DOHH2 (cell line): ENCODE measurements around the gene SLC25A33.

ENCODE experiments used
- H3F3A ChIP-seq: fragments of 200-600 bp; sonication (generic), shearing (Covaris generic); 2 replicates; pipeline ENCODE4 v1.6.0; 2016; ENCODE audit warnings: antibody characterized with exemption, mild to moderate bottlenecking; ENCODE audit not compliant: control insufficient read depth, insufficient read depth
- H3K27ac ChIP-seq: fragments of 200-600 bp; sonication (generic); 2 replicates; pipeline ENCODE4 v1.5.1; 2014; ENCODE audit warnings: low read depth, mild to moderate bottlenecking, low read length, moderate library complexity
- H3K27me3 ChIP-seq: fragments of 200-600 bp; sonication (generic); 2 replicates; pipeline ENCODE4 v1.6.1; 2014; ENCODE audit warnings: mild to moderate bottlenecking, low read length, mixed read lengths; ENCODE audit not compliant: control insufficient read depth
- H3K36me3 ChIP-seq: fragments of 200-600 bp; sonication (generic); 2 replicates; pipeline ENCODE4 v1.6.1; 2014; ENCODE audit warnings: mild to moderate bottlenecking, low read length, moderate library complexity, mixed read lengths; ENCODE audit not compliant: control insufficient read depth
- H3K4me1 ChIP-seq: fragments of 200-600 bp; sonication (generic); 2 replicates; pipeline ENCODE4 v1.6.1; 2014; ENCODE audit warnings: mild to moderate bottlenecking, low read length, mixed read lengths; ENCODE audit not compliant: control insufficient read depth
- H3K4me2 ChIP-seq: fragments of 200-600 bp; sonication (generic); 2 replicates; pipeline ENCODE4 v1.6.0; 2014; ENCODE audit warnings: mild to moderate bottlenecking, low read length, moderate library complexity
- H3K4me3 ChIP-seq: fragments of 200-600 bp; sonication (generic); 2 replicates; pipeline ENCODE4 v1.5.1; 2014; ENCODE audit warnings: mild to moderate bottlenecking, low read length, mixed read lengths
- H3K79me2 ChIP-seq: fragments of 200-600 bp; sonication (generic); 2 replicates; pipeline ENCODE4 v1.6.1; 2014; ENCODE audit warnings: mild to moderate bottlenecking, low read length, mixed read lengths; ENCODE audit not compliant: control insufficient read depth
- H3K9me2 ChIP-seq: fragments of 200-600 bp; sonication (generic); replicated peaks from 2 replicates; pipeline ENCODE4 v1.6.1; 2014; ENCODE audit warnings: mild to moderate bottlenecking, low read length, mixed read lengths; ENCODE audit not compliant: control insufficient read depth
- H3K9me3 ChIP-seq: fragments of 200-600 bp; sonication (generic); 2 replicates; pipeline ENCODE4 v1.6.1; 2014; ENCODE audit warnings: antibody characterized with exemption, low read length, mixed read lengths; ENCODE audit not compliant: control insufficient read depth, insufficient read depth
- H4K20me1 ChIP-seq: fragments of 200-600 bp; sonication (generic); 2 replicates; pipeline ENCODE4 v1.6.0; 2014; ENCODE audit warnings: low read depth, mild to moderate bottlenecking, antibody characterized with exemption, low read length, moderate library complexity; ENCODE audit not compliant: control insufficient read depth, insufficient read depth
- CTCF ChIP-seq: fragments of 200-600 bp; sonication (generic); IDR thresholded peaks from one replicate; pipeline ENCODE4 v1.5.1; 2014; ENCODE audit warnings: antibody characterized with exemption, mild to moderate bottlenecking, low read depth, low read length; ENCODE audit not compliant: poor library complexity, severe bottlenecking
- EZH2phosphoT487 ChIP-seq: fragments of 200-600 bp; sonication (generic); IDR thresholded peaks from 2 replicates; pipeline ENCODE4 v1.6.1; 2017; ENCODE audit warnings: borderline replicate concordance, mild to moderate bottlenecking, antibody characterized with exemption, low read length, moderate library complexity, mixed read lengths

Gene SLC25A33

DNA sequence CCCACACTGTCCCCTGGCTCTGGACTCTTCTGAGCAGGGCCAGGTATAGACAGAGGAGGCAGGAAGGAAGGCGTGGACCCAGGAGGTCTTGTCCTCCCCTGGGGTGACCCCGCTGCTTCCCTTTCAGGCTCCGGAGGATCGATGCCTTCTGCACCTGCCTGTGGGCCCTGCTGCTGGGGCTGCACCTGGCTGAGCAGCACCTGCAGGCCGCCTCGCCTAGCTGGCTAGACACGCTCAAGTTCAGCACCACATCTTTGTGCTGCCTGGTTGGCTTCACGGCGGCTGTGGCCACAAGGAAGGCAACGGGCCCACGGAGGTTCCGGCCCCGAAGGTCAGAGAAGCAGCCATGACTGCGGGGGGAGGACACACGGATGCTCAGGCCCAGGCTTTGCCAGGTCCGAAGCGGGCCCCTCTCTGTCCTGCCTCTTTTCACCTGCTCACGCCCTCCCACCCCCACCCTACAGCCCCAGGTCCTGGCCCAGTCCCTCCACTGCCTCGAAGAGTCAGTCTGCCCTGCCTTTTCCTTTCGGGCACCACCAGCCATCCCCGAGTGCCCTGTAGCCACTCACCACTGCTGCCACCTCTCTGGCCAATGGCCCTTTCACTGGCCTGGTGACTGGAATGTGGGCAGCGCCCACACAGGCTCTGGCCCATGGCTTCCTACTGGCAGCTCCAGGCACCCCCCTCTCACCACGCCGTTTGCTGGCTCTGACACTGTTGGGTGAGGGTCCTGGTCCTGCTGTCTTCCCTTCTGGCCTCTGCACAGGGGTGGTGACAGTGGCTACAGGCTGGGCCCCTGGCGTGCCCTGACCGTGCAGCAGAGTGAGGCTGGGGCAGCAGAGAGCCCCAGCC lies 62.9 kb downstream of the SLC25A33 start:
- Histone ChIP-seq H3K27me3 (no peaks in the 10 kb centered on the region), H3K79me2 (peaks cover 3% of the 10 kb centered on the region; the same call in 1 of the 2 replicates), H3K9me2 (no peaks in the 10 kb centered on the region), H3K9me3 (no peaks in the 10 kb centered on the region), H3K27ac (no peak overlapping the region), H3K4me1 (no peaks in the 10 kb centered on the region), H4K20me1 (no peaks in the 10 kb centered on the region), H3F3A (no peaks in the 10 kb centered on the region), H3K4me2 (no peak overlapping the region), H3K36me3 (peaks cover 61% of the 10 kb centered on the region), H3K4me3 (no peak overlapping the region)
- TF ChIP-seq EZH2phosphoT487 (no peak), CTCF (no peak)

GRCh38 chr1:9602794-9603167 lies 63.5 kb downstream of the SLC25A33 start:
- no peak overlapping the region for H3K27ac ChIP-seq
- H3K4me2 ChIP-seq = no peak overlapping the region
- H3K9me2 ChIP-seq = no peaks in the 10 kb centered on the region
- peaks cover 55% of the 10 kb centered on the region for H3K36me3 ChIP-seq
- H3K4me1 ChIP-seq = no peaks in the 10 kb centered on the region
- TF ChIP-seq CTCF (no peak), EZH2phosphoT487 (no peak)
- no peaks in the 10 kb centered on the region for H3F3A ChIP-seq
- no peaks in the 10 kb centered on the region for H3K27me3 ChIP-seq
- no peaks in the 10 kb centered on the region for H3K79me2 ChIP-seq
- no peaks in the 10 kb centered on the region for H3K9me3 ChIP-seq
- H4K20me1 ChIP-seq = no peaks in the 10 kb centered on the region
- H3K4me3 ChIP-seq = no peak overlapping the region

DNA sequence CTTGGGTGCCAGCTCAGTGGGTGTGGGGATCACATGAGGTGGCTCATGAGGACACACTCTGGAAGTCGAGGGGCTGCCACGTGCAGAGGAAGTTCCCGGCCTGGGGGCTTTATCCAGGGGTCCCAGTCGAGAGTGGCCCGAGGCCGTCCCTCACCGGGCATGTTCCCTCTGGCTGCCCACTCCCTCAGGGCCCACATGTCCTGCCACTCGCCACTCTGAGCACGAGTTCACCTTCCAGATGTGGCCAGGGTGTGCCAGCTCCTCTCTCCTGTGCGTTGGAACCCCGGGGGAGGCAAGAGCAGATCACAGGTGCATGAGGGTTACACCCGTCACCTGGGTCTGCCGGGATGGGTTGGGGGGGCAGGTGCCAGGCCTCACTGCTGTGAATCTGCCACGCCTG lies 64.0 kb downstream of the SLC25A33 start:
- H3F3A ChIP-seq = no peaks in the 10 kb centered on the region
- no peak overlapping the region for H3K4me3 ChIP-seq
- H3K9me2 ChIP-seq = no peaks in the 10 kb centered on the region
- H3K4me2 ChIP-seq = no peak overlapping the region
- H3K9me3 ChIP-seq = no peaks in the 10 kb centered on the region
- no peak overlapping the region for H3K27ac ChIP-seq
- no peaks in the 10 kb centered on the region for H3K4me1 ChIP-seq
- peaks cover 50% of the 10 kb centered on the region for H3K36me3 ChIP-seq
- H4K20me1 ChIP-seq = no peaks in the 10 kb centered on the region
- TF ChIP-seq EZH2phosphoT487 (no peak), CTCF (no peak)
- no peaks in the 10 kb centered on the region for H3K27me3 ChIP-seq
- no peaks in the 10 kb centered on the region for H3K79me2 ChIP-seq
